Neuronal stem cell (in vitro differentiated cells): Measurements from ENCODE around the gene ADGRF4.
A peak's percentile ranks its signal among the peaks of the same experiment; 100 is the strongest.

Experiments
- DNase-seq: peaks from one replicate; pipeline ENCODE4 v3.0.0-alpha.2; 2013; ENCODE audit warnings: low spot score
- H2AFZ ChIP-seq: one replicate; pipeline ENCODE4 v1.6.1; 2013; ENCODE audit warnings: mild to moderate bottlenecking, low read length, inconsistent platforms
- H2AK5ac ChIP-seq: 2 replicates; pipeline ENCODE4 v1.6.1; 2013; ENCODE audit warnings: low read depth, mild to moderate bottlenecking, inconsistent platforms, low read length, moderate library complexity, mixed read lengths
- H2BK120ac ChIP-seq: 2 replicates; pipeline ENCODE4 v1.6.1; 2013; ENCODE audit warnings: low read depth, mild to moderate bottlenecking, inconsistent platforms, low read length, moderate library complexity, mixed read lengths
- H2BK12ac ChIP-seq: one replicate; pipeline ENCODE4 v1.6.1; 2013; ENCODE audit warnings: low read length, inconsistent platforms
- H2BK15ac ChIP-seq: 2 replicates; pipeline ENCODE4 v1.6.1; 2013; ENCODE audit warnings: mild to moderate bottlenecking, low read length, inconsistent platforms, mixed read lengths
- H2BK5ac ChIP-seq: one replicate; pipeline ENCODE4 v1.6.1; 2013; ENCODE audit warnings: inconsistent platforms, mild to moderate bottlenecking, low read length, moderate library complexity
- H3K14ac ChIP-seq: one replicate; pipeline ENCODE4 v1.6.1; 2013; ENCODE audit warnings: low read length, inconsistent platforms
- H3K18ac ChIP-seq: 2 replicates; pipeline ENCODE4 v1.6.1; 2013; ENCODE audit warnings: low read length, inconsistent platforms
- H3K23ac ChIP-seq: 2 replicates; pipeline ENCODE4 v1.6.1; 2013; ENCODE audit warnings: low read depth, mild to moderate bottlenecking, mixed read lengths, low read length, inconsistent platforms; ENCODE audit not compliant: poor library complexity
- H3K27ac ChIP-seq: replicated peaks from 3 replicates; pipeline ENCODE4 v1.5.1; 2013; ENCODE audit warnings: low read length, inconsistent platforms
- H3K27me3 ChIP-seq, 3 experiments: 2 replicates each; pipeline ENCODE4 v1.6.1; 2013; ENCODE audit warnings: low read length in 3 of 3, mild to moderate bottlenecking in 2 of 3, inconsistent platforms in 1 of 3, low read depth in 1 of 3, mixed read lengths in 1 of 3, moderate library complexity in 1 of 3; ENCODE audit not compliant: control insufficient read depth in 3 of 3, insufficient read depth in 3 of 3
- H3K36me3 ChIP-seq, 2 donors: replicated peaks in 1 of 2; 2 replicates each; pipeline ENCODE4 v1.6.1; 2013; ENCODE audit warnings: low read length in 2 of 2; ENCODE audit not compliant: control insufficient read depth in 2 of 2, insufficient read depth in 2 of 2
- H3K4ac ChIP-seq: 2 replicates; pipeline ENCODE4 v1.6.1; 2013; ENCODE audit warnings: inconsistent platforms, mild to moderate bottlenecking, low read length, moderate library complexity
- H3K4me1 ChIP-seq, 2 donors: 1 replicate in 1 of 2; 2 replicates in 1 of 2; pipeline ENCODE4 v1.6.1; 2013; ENCODE audit warnings: low read length in 2 of 2, low read depth in 1 of 2; ENCODE audit not compliant: control insufficient read depth in 2 of 2, insufficient read depth in 1 of 2
- H3K4me2 ChIP-seq: one replicate; pipeline ENCODE4 v1.6.1; 2013; ENCODE audit warnings: mild to moderate bottlenecking, low read length, inconsistent platforms; ENCODE audit not compliant: insufficient read depth, poor library complexity, severe bottlenecking
- H3K4me3 ChIP-seq, 2 donors: 2 replicates each; pipeline ENCODE4 v1.5.1; 2013; ENCODE audit warnings: low read length in 2 of 2, mild to moderate bottlenecking in 2 of 2, inconsistent platforms in 1 of 2, moderate library complexity in 1 of 2
- H3K79me1 ChIP-seq: one replicate; pipeline ENCODE4 v1.6.1; 2013; ENCODE audit warnings: low read depth, mild to moderate bottlenecking, inconsistent platforms, low read length, moderate library complexity
- H3K9ac ChIP-seq: one replicate; pipeline ENCODE4 v1.6.1; 2013; ENCODE audit warnings: mild to moderate bottlenecking, low read depth, low read length, inconsistent platforms; ENCODE audit not compliant: poor library complexity
- H3K9me3 ChIP-seq, 2 donors: replicated peaks in 1 of 2; 2 replicates each; pipeline versions ENCODE3 to v1.6.1; 2013; ENCODE audit warnings: low read length in 2 of 2, mild to moderate bottlenecking in 2 of 2, inconsistent platforms in 1 of 2, low read depth in 1 of 2, mixed read lengths in 1 of 2, moderate library complexity in 1 of 2; ENCODE audit not compliant: control insufficient read depth in 2 of 2, insufficient read depth in 1 of 2
- H4K8ac ChIP-seq: one replicate; pipeline ENCODE4 v1.6.1; 2013; ENCODE audit warnings: low read depth, mild to moderate bottlenecking, inconsistent platforms, low read length, moderate library complexity
- H4K91ac ChIP-seq: one replicate; pipeline ENCODE4 v1.6.1; 2013; ENCODE audit warnings: low read length, low read depth, mild to moderate bottlenecking, inconsistent platforms; ENCODE audit not compliant: poor library complexity
- WGBS, 2 donors: extraction: QIAGEN DNeasy Blood & Tissue Kit; methylation state at CpG; one replicate each; pipeline ENCODE4 v1.1.7; 2013; ENCODE audit warnings: missing lambda C conversion rate in 2 of 2, mixed read lengths in 1 of 2; ENCODE audit not compliant: insufficient read length in 2 of 2, insufficient replicate concordance in 1 of 2; ENCODE audit errors: extremely low coverage in 2 of 2; 5-methylcytosine and 5-hydroxymethylcytosine counted together

Gene ADGRF4

GRCh38 chr6:47654255-47654654 is 44.1 kb upstream of the ADGRF4 start:
- H3K27me3 ChIP-seq: no peaks in the 10 kb centered on the region
- no CpG with 5 or more reads among the region's 4 CpGs for WGBS, 2 donors
- H3K4me1 ChIP-seq: peaks cover 0 to 3% of the 10 kb centered on the region in 2 donors
- H3K18ac ChIP-seq: peak overlapping the region; percentile 41
- no peak overlapping the region for H2BK12ac ChIP-seq
- H4K8ac ChIP-seq: no peak overlapping the region
- no peak overlapping the region for H3K23ac ChIP-seq
- H3K36me3 ChIP-seq: no peaks in the 10 kb centered on the region
- no peak overlapping the region for H2AFZ ChIP-seq
- no peak overlapping the region for H2AK5ac ChIP-seq
- H3K9ac ChIP-seq: no peak overlapping the region
- no peak overlapping the region for H3K27ac ChIP-seq
- H2BK120ac ChIP-seq: no peak overlapping the region
- H2BK15ac ChIP-seq: no peak overlapping the region
- H4K91ac ChIP-seq: peak overlapping the region; percentile 50
- no peak overlapping the region for H3K4me3 ChIP-seq
- DNase-seq: no peak
- H3K14ac ChIP-seq: no peak overlapping the region
- no peak overlapping the region for H2BK5ac ChIP-seq
- H3K79me1 ChIP-seq: no peaks in the 10 kb centered on the region
- H3K4ac ChIP-seq: no peak overlapping the region
- H3K4me2 ChIP-seq: no peak overlapping the region
- no peaks in the 10 kb centered on the region for H3K9me3 ChIP-seq

GRCh38 chr6:47655719-47656595 is 42.4 kb upstream of the ADGRF4 start:
- H3K4me2 ChIP-seq: no peak overlapping the region
- H3K4ac ChIP-seq: no peak overlapping the region
- H3K27me3 ChIP-seq: no peaks in the 10 kb centered on the region
- H3K4me3 ChIP-seq: no peak overlapping the region
- H2BK12ac ChIP-seq: no peak overlapping the region
- no peak overlapping the region for H2BK5ac ChIP-seq
- peak; percentile 17 for DNase-seq
- no peak overlapping the region for H2BK15ac ChIP-seq
- H3K9me3 ChIP-seq: no peaks in the 10 kb centered on the region
- no peak overlapping the region for H2AFZ ChIP-seq
- no peaks in the 10 kb centered on the region for H3K36me3 ChIP-seq
- no peak overlapping the region for H3K23ac ChIP-seq
- WGBS, 2 donors: no CpG with 5 or more reads among the region's 7 CpGs
- H3K27ac ChIP-seq: no peak overlapping the region
- no peak overlapping the region for H3K14ac ChIP-seq
- no peak overlapping the region for H4K8ac ChIP-seq
- H3K18ac ChIP-seq: no peak overlapping the region
- H3K9ac ChIP-seq: no peak overlapping the region
- no peaks in the 10 kb centered on the region for H3K79me1 ChIP-seq
- H4K91ac ChIP-seq: no peak overlapping the region
- H2AK5ac ChIP-seq: no peak overlapping the region
- H3K4me1 ChIP-seq: peaks cover 0 to 3% of the 10 kb centered on the region in 2 donors
- no peak overlapping the region for H2BK120ac ChIP-seq

GRCh38 chr6:47661960-47662359 is 36.4 kb upstream of the ADGRF4 start:
- H4K91ac ChIP-seq: no peak overlapping the region
- no peak overlapping the region for H2BK120ac ChIP-seq
- WGBS, 2 donors: no CpG with 5 or more reads among the region's 5 CpGs
- H3K79me1 ChIP-seq: no peaks in the 10 kb centered on the region
- H2BK5ac ChIP-seq: no peak overlapping the region
- H3K4me2 ChIP-seq: no peak overlapping the region
- no peak overlapping the region for H3K4me3 ChIP-seq
- no peak overlapping the region for H3K18ac ChIP-seq
- no peak overlapping the region for H3K27ac ChIP-seq
- H2BK12ac ChIP-seq: no peak overlapping the region
- H3K4ac ChIP-seq: no peak overlapping the region
- H3K36me3 ChIP-seq: no peaks in the 10 kb centered on the region
- no peaks in the 10 kb centered on the region for H3K9me3 ChIP-seq
- no peaks in the 10 kb centered on the region for H3K27me3 ChIP-seq
- no peak overlapping the region for H2AFZ ChIP-seq
- H2AK5ac ChIP-seq: no peak overlapping the region
- no peak overlapping the region for H3K23ac ChIP-seq
- DNase-seq: no peak
- H3K9ac ChIP-seq: no peak overlapping the region
- no peak overlapping the region for H4K8ac ChIP-seq
- peaks cover 0 to 2% of the 10 kb centered on the region in 2 donors for H3K4me1 ChIP-seq
- no peak overlapping the region for H3K14ac ChIP-seq
- no peak overlapping the region for H2BK15ac ChIP-seq

- Histone ChIP-seq H2BK5ac (no peak overlapping the region), H3K14ac (no peak overlapping the region), H2BK12ac (no peak overlapping the region), H3K4ac (no peak overlapping the region), H4K91ac (no peak overlapping the region), H3K27me3 (no peaks in the 10 kb centered on the region), H3K4me3 (no peak overlapping the region), H2BK120ac (no peak overlapping the region), H3K27ac (no peak overlapping the region), H3K9ac (no peak overlapping the region), H2BK15ac (no peak overlapping the region), H3K23ac (no peak overlapping the region), H3K36me3 (no peaks in the 10 kb centered on the region), H3K4me1 (peaks cover 0 to 2% of the 10 kb centered on the region in 2 donors), H2AFZ (peak overlapping the region; percentile 45), H3K9me3 (no peaks in the 10 kb centered on the region), H3K4me2 (no peak overlapping the region), H2AK5ac (no peak overlapping the region), H3K18ac (no peak overlapping the region), H3K79me1 (no peaks in the 10 kb centered on the region), H4K8ac (no peak overlapping the region)
- DNase-seq: peak; percentile 4
- no CpG with 5 or more reads among the region's 13 CpGs for WGBS, 2 donors
Measured at GRCh38 chr6:47663462-47664216, 34.7 kb upstream of the ADGRF4 start.
